Measurements from ENCODE around the gene CFAP221.
"Not testable (repeated sequence)": the region's sequence is repeated elsewhere in the genome, so short reads cannot be mapped to it uniquely, and the experiment has no call there.

The CFAP221 gene

GRCh38 chr2:119591523-119591922 is 47.3 kb downstream of the CFAP221 start:
- DNase-seq: no peak

- DNase-seq: no peak
These were observed 48.2 kb downstream of the CFAP221 start for GRCh38 chr2:119592436-119592835.

GRCh38 chr2:119596638-119597037 is 52.4 kb downstream of the CFAP221 start:
- no peak for DNase-seq

- no peak for DNase-seq
These were observed 54.5 kb downstream of the CFAP221 start for GRCh38 chr2:119598596-119599263.

GRCh38 chr2:119599384-119599783 is 55.1 kb downstream of the CFAP221 start:
- DNase-seq: peak in 1 of 14 donors; percentile 12

- no peak for DNase-seq
These were observed 60.8 kb downstream of the CFAP221 start for GRCh38 chr2:119605096-119605495.

- DNase-seq: no peak
These were observed 62.4 kb downstream of the CFAP221 start for GRCh38 chr2:119606674-119607073.

GRCh38 chr2:119608553-119608952 is 64.3 kb downstream of the CFAP221 start:
- DNase-seq: no peak

- DNase-seq: no peak
These were observed 65.1 kb downstream of the CFAP221 start for GRCh38 chr2:119609337-119609736.

GRCh38 chr2:119614140-119614539 is 69.9 kb downstream of the CFAP221 start:
- not testable (repeated sequence) for DNase-seq

- no peak for DNase-seq
These were observed 72.2 kb downstream of the CFAP221 start for GRCh38 chr2:119616421-119616820.

GRCh38 chr2:119617455-119617854 is 73.2 kb downstream of the CFAP221 start:
- DNase-seq: peak in 1 of 14 donors; percentile 47

GRCh38 chr2:119618725-119619124 is 74.5 kb downstream of the CFAP221 start:
- not testable (repeated sequence) for DNase-seq

GRCh38 chr2:119625226-119625625 is 81.0 kb downstream of the CFAP221 start:
- DNase-seq: no peak

- no peak for DNase-seq
These were observed 85.1 kb downstream of the CFAP221 start for GRCh38 chr2:119629323-119629825.

- DNase-seq: no peak
These were observed 85.9 kb downstream of the CFAP221 start for GRCh38 chr2:119630121-119630520.

GRCh38 chr2:119637371-119637770 is 93.1 kb downstream of the CFAP221 start:
- no peak for DNase-seq

- DNase-seq: no peak
These were observed 94.0 kb downstream of the CFAP221 start for GRCh38 chr2:119638246-119638645.

GRCh38 chr2:119638685-119639554 is 94.7 kb downstream of the CFAP221 start:
- peak in 2 of 14 donors; percentile 8 to 17 for DNase-seq

GRCh38 chr2:119641562-119642258 is 97.5 kb downstream of the CFAP221 start:
- peak in 11 of 14 donors; percentile 34 to 75 (median 59) for DNase-seq

GRCh38 chr2:119644186-119644585 is 99.9 kb downstream of the CFAP221 start:
- no peak for DNase-seq

GRCh38 chr2:119645173-119645855 is 101.1 kb downstream of the CFAP221 start:
- no peak for DNase-seq

All from C1 segment of cervical spinal cord (tissue), 14 donors.